SKM-1 (cell line): ENCODE measurements around the gene ZC3H18.
"Not testable (repeated sequence)": the region's sequence is repeated elsewhere in the genome, so short reads cannot be mapped to it uniquely, and the experiment has no call there.

Source experiments
- DNase-seq: peaks from one replicate; lab custom pipeline; 2025; ENCODE audit not compliant: unreplicated experiment; lab: John Stamatoyannopoulos, UW

ZC3H18 gene

GRCh38 chr16:88651989-88652761 lies 82.0 kb downstream of the ZC3H18 start:
- no peak for DNase-seq

DNA sequence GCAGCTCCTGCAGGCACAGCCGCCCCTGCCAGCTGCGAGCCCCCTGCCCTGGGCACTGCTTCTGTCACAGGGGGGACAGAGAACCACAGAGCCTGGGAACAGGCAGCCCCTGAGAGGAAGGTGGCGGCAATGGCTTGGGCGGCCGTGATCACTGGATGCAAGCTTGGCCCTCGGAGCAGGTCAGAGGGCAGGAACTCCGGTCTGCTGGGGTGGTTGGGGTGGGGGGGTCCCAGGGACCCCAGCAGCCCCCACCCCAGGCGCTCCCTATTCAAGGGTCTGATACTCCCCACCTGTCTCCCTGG lies 82.5 kb downstream of the ZC3H18 start:
- DNase-seq = no peak

GRCh38 chr16:88653101-88653500 lies 82.9 kb downstream of the ZC3H18 start:
- DNase-seq = no peak

- no peak for DNase-seq
These were observed 83.6 kb downstream of the ZC3H18 start for GRCh38 chr16:88653596-88654362.

- DNase-seq = no peak
These were observed 84.3 kb downstream of the ZC3H18 start for GRCh38 chr16:88654363-88655052.

DNA sequence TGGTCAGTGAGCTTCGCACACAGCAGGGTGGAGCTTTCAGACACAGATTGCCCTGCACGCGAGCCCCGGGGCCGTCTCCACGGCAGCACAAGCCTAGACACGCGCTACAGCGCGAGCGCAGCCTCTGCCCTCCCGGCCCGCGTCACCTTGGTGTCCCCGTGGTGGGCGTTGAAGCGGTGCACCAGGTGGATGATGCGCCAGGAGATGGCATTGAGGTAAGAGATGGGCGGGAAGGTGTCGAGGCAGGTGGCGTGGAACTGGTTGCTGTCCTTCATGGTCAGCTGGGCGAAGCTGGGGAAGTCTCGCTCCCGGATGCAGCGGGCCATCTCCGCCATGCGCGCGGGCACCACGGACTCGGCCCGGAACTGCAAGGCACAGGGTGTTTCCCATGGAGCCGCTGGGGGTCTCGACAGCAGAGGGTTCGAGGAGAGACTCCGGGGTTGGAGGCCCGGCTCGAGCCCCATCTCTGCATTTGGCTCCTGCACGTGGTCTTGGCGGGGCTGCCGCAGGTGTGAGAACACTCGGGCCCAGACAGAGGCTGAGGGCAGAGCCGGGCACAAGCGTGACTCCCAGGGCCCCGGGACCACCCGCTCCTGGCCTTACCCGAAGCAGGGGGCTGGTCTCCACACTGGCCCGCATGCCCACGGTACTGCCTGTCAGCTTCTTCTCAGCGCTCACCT lies 85.0 kb downstream of the ZC3H18 start:
- no peak for DNase-seq

DNA sequence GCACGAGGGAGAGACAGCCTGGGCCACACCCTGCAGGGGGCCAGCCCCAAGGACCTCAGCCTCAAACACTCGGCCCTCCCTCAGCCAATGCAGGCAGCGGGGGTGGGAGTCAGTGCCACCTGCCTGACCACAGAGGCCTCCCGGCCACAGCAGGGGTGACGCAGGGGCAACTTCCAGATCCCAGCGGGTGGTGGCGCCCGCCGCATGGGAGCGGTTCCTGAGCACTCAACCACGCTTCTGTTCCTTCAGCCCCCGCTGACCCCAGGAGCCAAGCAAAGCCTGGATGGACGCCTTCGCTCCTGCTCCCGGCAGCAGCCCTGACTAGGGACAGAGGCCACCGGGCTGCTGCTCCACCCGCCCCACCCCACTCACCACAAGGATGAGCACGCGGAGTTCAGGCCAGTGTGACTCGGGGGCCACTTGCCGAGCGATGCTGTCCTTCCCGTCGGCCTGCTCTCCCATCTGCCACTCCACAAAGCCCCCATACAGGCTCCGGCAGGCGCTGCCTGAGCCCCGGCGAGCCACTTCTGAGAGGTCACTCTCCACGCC lies 85.6 kb downstream of the ZC3H18 start:
- DNase-seq = no peak

GRCh38 chr16:88656291-88656980 lies 86.2 kb downstream of the ZC3H18 start:
- DNase-seq = no peak

GRCh38 chr16:88657371-88657770 lies 87.2 kb downstream of the ZC3H18 start:
- DNase-seq = no peak

DNA sequence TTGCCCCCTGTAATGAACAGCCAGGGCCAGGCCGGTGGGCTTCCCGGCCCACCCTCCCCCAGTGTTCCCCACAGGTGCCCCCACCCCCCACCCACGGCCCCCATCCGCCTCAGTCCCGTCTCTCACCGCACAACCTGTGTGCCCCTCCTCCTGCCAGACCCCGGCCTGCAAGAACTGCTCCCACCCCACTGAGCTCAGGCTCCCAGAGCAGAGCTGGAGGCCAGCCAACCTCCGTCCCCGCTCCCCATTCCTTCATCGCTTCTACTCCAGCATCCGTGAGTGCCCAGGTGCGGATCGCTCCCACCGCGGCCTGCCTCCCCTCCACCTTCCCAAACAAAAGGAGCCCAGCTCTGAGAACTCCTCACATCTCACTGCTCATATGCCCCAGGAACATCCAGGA lies 88.5 kb downstream of the ZC3H18 start:
- no peak for DNase-seq

GRCh38 chr16:88659160-88659559 lies 89.0 kb downstream of the ZC3H18 start:
- no peak for DNase-seq

DNA sequence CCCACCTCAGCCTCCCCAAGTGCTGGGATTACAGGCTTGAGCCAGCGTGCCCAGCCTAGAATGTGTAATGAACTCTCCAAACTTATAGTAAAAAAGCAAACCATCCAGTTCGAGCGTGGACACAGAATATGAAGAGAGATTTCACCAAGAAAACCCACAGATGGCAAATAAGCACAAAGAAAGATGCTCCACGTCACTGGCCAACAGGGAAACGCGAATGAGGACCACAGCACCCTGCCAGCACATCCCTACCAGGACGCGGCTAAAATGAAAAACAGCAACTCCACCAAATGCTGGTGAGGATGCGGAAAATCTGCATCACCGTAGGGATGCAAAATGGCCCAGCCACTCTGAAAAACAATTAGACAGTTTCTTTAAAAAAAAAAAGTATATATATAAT lies 91.3 kb downstream of the ZC3H18 start:
- no peak for DNase-seq

DNA sequence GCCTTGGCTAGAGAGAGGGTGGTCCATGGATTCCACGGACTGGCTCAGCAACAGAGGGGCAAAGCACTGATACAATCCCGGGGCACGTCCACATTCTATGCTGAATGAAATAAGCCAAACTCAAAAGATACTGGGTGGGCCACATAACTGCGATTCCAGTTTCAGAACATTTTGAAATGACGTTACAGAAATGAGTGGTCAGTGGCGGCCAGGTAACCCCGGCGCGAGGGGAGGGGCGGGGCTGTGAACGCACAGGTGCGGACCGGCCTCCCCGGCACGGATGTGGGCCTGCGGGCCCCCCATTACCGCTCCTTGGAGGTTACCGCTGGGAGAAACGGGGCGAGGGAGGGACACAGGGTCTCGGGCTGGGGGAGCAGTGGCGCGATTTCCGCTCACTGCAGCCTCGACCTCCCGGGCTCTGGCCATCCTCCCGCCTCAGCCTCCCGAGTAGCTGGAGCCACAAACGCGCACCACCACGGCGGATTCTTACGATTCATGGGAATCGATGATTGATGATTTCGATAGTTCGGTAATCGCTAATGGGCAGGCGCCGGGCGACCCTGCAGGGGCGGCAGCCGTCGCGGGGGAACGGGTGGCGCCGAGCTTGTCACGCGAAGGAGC lies 92.1 kb downstream of the ZC3H18 start:
- no peak for DNase-seq

DNA sequence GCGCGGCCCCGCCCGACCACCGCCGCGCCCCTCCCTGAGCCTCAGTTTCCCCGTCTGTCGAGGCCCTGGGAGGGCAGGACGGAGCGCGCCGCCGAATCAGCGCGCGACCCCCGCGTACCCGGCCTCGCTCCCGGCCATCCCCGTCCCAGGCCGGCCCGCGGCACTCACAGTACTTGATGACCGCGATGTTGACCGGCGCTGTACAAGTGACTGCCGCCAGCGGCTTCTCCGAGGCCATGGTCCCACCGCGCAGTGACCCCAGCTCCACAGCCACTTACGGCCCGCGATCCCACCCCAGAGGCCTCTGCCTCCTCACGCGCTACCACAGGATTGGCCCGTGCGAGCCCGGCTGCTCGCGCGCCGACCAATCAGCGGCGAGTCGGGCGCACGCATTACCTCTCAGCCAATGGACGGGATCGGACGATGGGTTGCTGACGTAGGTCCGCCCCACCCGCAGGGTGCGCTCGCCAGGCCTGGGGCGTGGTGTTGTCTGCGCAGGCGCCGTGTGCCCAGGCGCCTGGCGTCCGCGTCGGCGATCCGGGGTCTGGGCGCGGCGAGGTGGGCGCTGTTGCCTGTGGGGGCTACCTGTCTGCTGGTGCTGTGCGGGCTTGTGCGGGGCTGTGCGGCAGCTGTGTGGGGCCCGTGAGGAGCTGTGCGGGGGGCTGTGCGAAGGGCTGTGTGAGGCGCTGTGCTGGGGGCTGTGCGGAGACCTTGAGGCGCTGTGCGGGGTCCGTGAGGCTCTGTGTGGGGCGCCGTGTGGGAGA lies 92.8 kb downstream of the ZC3H18 start, which contains the start of gene MVD:
Gene MVD, minus strand, starts transcription at position 249 of the 764 bp plus-strand sequence. Its CDS starts 11 bp downstream, at position 238.
- DNase-seq = peak; percentile 92

- no peak for DNase-seq
These were observed 94.9 kb downstream of the ZC3H18 start for GRCh38 chr16:88665148-88665547.

DNA sequence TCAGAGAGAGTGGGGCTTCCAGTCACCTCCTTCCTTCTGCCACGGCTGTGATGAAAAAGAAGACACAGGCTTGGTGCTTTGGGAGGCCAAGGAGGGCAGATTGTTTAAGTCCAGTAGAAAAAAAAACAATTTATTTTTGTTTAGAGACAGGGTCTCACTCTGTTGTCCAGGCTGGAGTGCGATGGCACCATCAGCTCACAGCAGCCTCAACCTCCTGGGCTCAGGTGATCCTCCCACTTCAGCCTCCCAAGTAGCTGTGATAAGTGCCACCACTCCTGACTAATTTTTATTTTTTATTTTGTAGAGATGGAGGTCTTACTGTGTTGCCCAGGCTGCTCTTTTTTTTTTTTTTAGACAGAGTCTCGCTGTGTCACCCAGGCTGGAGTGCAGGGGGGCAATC lies 95.4 kb downstream of the ZC3H18 start:
- DNase-seq = no peak

GRCh38 chr16:88667461-88667860 lies 97.3 kb downstream of the ZC3H18 start:
- no peak for DNase-seq

DNA sequence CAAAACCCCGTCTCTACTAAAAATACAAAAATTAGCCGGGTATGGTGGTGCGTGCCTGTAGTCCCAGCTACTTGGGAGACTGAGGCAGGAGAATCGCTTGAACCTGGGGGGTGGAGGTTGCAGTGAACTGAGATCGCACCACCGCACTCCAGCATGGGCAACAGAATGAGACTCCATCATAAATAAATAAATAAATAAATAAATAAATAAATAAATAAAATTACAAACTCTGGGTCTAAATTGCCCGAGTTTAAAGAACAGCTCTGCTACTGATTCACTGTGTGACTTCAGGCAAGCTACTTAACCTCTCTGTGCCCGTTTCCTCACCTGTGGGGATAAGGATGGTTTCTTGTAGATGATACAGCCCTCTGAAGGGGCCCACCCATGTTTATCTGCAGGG lies 99.3 kb downstream of the ZC3H18 start:
- DNase-seq = not testable (repeated sequence)

DNA sequence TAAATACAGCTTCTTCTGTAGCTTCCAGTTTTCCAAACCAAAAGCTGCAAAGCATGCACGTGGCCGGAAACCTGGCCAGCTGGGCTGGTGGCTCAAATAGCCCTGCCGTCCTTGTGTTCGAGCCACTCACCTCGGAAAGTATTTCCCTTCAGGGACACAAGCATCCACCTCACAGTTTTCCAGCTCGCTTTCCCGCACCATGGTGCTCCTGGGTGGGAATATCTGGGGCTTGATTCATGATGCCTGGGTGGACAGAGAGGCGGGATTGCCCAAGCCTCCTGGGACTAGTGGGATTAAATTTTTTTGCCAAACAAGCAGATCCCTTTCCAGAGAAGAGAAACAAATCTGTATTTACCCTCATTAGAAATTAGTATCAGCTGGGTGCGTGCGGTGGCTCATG lies 99.8 kb downstream of the ZC3H18 start:
- no peak for DNase-seq
